HG02884 (cell line): ENCODE results near the gene GDF11.

Source experiments
- ATAC-seq: cut with Tn5 transposase; IDR thresholded peaks from one replicate; pipeline ENCODE4 v1.9.1; 2021; ENCODE audit warnings: mild to moderate bottlenecking, moderate library complexity; ENCODE audit not compliant: unreplicated experiment

GDF11 gene

GRCh38 chr12:55780685-55781084, 37.8 kb downstream of the GDF11 start:
- ATAC-seq: no peak

GRCh38 chr12:55788546-55788945, 45.6 kb downstream of the GDF11 start:
- no peak for ATAC-seq

GRCh38 chr12:55789171-55789570, 46.2 kb downstream of the GDF11 start:
- ATAC-seq: no peak

GRCh38 chr12:55789893-55790292, 47.0 kb downstream of the GDF11 start:
- no peak for ATAC-seq

- ATAC-seq: no peak
Measured at GRCh38 chr12:55795950-55796349, 53.0 kb downstream of the GDF11 start.

GRCh38 chr12:55797068-55797467, 54.1 kb downstream of the GDF11 start:
- ATAC-seq: no peak

- no peak for ATAC-seq
Measured at GRCh38 chr12:55797550-55797949, 54.6 kb downstream of the GDF11 start.
